OCI-LY1 (cell line): ENCODE data around the gene RANBP17.

Experiments
- H2AFZ ChIP-seq: fragments of 200-600 bp; sonication (generic), shearing (Covaris generic); 2 replicates; pipeline ENCODE4 v1.6.0; 2014; ENCODE audit warnings: antibody characterized with exemption, mild to moderate bottlenecking, low read length
- H3F3A ChIP-seq: fragments of 200-600 bp; sonication (generic), shearing (Covaris generic); 2 replicates; pipeline ENCODE4 v1.6.0; 2014; ENCODE audit warnings: mild to moderate bottlenecking, antibody characterized with exemption, low read length, moderate library complexity; ENCODE audit not compliant: insufficient read depth
- H3K27ac ChIP-seq: fragments of 200-600 bp; sonication (generic); 2 replicates; pipeline ENCODE4 v1.5.1; 2014; ENCODE audit warnings: low read length, mixed run types, mild to moderate bottlenecking, low read depth; ENCODE audit not compliant: poor library complexity, severe bottlenecking
- H3K27me3 ChIP-seq: fragments of 200-600 bp; sonication (generic); 2 replicates; pipeline ENCODE4 v1.6.0; 2014; ENCODE audit warnings: antibody characterized with exemption, mild to moderate bottlenecking, low read length, moderate library complexity; ENCODE audit not compliant: insufficient read depth
- H3K36me3 ChIP-seq: fragments of 200-600 bp; sonication (generic); 2 replicates; pipeline ENCODE4 v1.6.1; 2014; ENCODE audit warnings: mild to moderate bottlenecking, antibody characterized with exemption, low read length, moderate library complexity, mixed read lengths; ENCODE audit not compliant: insufficient read depth
- H3K4me1 ChIP-seq: fragments of 200-600 bp; sonication (generic); 2 replicates; pipeline ENCODE4 v1.5.1; 2014; ENCODE audit warnings: mild to moderate bottlenecking, low read length, moderate library complexity; ENCODE audit not compliant: insufficient read depth, severe bottlenecking
- H3K4me2 ChIP-seq: fragments of 200-600 bp; sonication (generic), shearing (Covaris generic); 2 replicates; pipeline ENCODE4 v1.6.1; 2014; ENCODE audit warnings: low read length
- H3K4me3 ChIP-seq: fragments of 200-600 bp; sonication (generic); 2 replicates; pipeline ENCODE4 v1.5.1; 2014; ENCODE audit warnings: low read length, low read depth, mild to moderate bottlenecking, mixed read lengths; ENCODE audit not compliant: poor library complexity, severe bottlenecking
- H3K79me2 ChIP-seq: fragments of 200-600 bp; shearing (Covaris generic); 2 replicates; pipeline ENCODE4 v1.6.1; 2016; ENCODE audit warnings: mixed run types, low read length, mixed read lengths; ENCODE audit not compliant: insufficient read depth
- H3K9ac ChIP-seq: fragments of 200-600 bp; sonication (generic), shearing (Covaris generic); 2 replicates; pipeline ENCODE4 v1.6.1; 2014; ENCODE audit warnings: mild to moderate bottlenecking, low read length, mixed read lengths
- H3K9me2 ChIP-seq: fragments of 200-600 bp; sonication (generic), shearing (Covaris generic); 2 replicates; pipeline ENCODE4 v1.6.1; 2014; ENCODE audit warnings: low read depth, mild to moderate bottlenecking, low read length, mixed read lengths
- H3K9me3 ChIP-seq: fragments of 200-600 bp; shearing (Covaris generic); 2 replicates; pipeline ENCODE4 v1.6.1; 2014; ENCODE audit warnings: low read length, mixed read lengths
- H4K20me1 ChIP-seq: fragments of 200-600 bp; sonication (generic), shearing (Covaris generic); 2 replicates; pipeline ENCODE4 v1.6.0; 2016; ENCODE audit warnings: mild to moderate bottlenecking, low read length; ENCODE audit not compliant: insufficient read depth
- EZH2 ChIP-seq: fragments of 200-600 bp; sonication (generic), shearing (Covaris generic); IDR thresholded peaks from 2 replicates; pipeline ENCODE4 v1.8.0; 2017; ENCODE audit warnings: borderline replicate concordance, mixed run types, mild to moderate bottlenecking, antibody characterized with exemption, low read length, moderate library complexity, mixed read lengths
- TF ChIP-seq, protein P1 (sequence below): fragments of 200-600 bp; sonication (generic), shearing (Covaris generic); IDR thresholded peaks from 2 replicates; pipeline ENCODE4 v1.5.1; 2017; ENCODE audit warnings: mild to moderate bottlenecking, antibody characterized with exemption, low read length, moderate library complexity, mixed read lengths

The RANBP17 gene

DNA sequence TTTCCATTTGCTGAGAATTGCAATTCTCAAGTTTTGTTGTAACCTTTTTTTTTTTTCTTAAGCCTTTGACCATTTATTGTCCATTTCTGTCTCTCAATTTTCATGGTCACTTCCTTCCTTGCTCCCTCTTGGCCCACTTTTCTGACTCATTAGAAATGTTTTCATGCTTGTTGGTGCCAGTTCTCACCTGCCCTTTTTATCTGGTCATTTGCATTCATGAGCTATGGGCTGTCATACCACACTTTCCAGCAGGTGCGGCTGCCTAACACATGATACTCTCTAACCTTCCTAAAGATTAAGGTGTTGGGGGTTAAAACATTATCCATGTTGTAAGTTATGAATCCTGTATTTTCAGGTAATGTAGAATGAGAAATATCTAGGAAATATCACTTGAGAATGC, 296.8 kb downstream of the RANBP17 start:
- Histone ChIP-seq H3K4me1 (no peaks in the 10 kb centered on the region), H3K4me3 (no peak overlapping the region), H3K9ac (no peak overlapping the region), H2AFZ (no peak overlapping the region), H4K20me1 (no peaks in the 10 kb centered on the region), H3K79me2 (no peaks in the 10 kb centered on the region), H3F3A (no peaks in the 10 kb centered on the region), H3K36me3 (no peaks in the 10 kb centered on the region), H3K27ac (no peak overlapping the region), H3K9me2 (no peaks in the 10 kb centered on the region), H3K9me3 (no peaks in the 10 kb centered on the region), H3K27me3 (no peaks in the 10 kb centered on the region), H3K4me2 (no peak overlapping the region)
- TF ChIP-seq EZH2, result no peak
- TF ChIP-seq, protein P1, sequence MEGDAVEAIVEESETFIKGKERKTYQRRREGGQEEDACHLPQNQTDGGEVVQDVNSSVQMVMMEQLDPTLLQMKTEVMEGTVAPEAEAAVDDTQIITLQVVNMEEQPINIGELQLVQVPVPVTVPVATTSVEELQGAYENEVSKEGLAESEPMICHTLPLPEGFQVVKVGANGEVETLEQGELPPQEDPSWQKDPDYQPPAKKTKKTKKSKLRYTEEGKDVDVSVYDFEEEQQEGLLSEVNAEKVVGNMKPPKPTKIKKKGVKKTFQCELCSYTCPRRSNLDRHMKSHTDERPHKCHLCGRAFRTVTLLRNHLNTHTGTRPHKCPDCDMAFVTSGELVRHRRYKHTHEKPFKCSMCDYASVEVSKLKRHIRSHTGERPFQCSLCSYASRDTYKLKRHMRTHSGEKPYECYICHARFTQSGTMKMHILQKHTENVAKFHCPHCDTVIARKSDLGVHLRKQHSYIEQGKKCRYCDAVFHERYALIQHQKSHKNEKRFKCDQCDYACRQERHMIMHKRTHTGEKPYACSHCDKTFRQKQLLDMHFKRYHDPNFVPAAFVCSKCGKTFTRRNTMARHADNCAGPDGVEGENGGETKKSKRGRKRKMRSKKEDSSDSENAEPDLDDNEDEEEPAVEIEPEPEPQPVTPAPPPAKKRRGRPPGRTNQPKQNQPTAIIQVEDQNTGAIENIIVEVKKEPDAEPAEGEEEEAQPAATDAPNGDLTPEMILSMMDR, result no peak

DNA sequence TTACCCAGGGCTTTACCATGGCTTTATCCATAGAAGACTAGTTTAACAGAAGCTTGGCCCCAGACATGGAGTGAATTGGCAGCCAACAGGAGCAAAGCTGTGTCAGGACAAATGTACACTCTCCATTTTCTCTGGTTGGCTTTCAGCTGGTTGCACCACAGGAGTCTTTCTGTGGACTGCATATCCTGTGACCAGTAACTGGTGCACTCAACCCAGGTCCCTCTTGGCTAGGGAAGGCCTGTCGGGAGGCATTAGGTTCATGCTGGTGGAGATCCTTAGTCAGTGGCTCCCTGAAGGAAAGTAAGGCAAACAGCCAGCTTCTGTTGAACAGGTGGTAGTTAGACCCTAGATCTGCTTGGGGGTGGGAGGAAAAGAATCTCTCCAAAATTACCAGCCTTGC, 300.3 kb downstream of the RANBP17 start:
- H3K9me3 ChIP-seq, result no peaks in the 10 kb centered on the region
- H3K4me1 ChIP-seq, result no peaks in the 10 kb centered on the region
- no peaks in the 10 kb centered on the region for H3K9me2 ChIP-seq
- peaks cover 5% of the 10 kb centered on the region; the same call in 1 of the 2 replicates for H3K27me3 ChIP-seq
- no peak overlapping the region for H3K27ac ChIP-seq
- no peak overlapping the region for H3K4me3 ChIP-seq
- no peaks in the 10 kb centered on the region for H3F3A ChIP-seq
- TF ChIP-seq, protein P1, result no peak
- TF ChIP-seq EZH2, result no peak
- H3K36me3 ChIP-seq, result no peaks in the 10 kb centered on the region
- H3K79me2 ChIP-seq, result no peaks in the 10 kb centered on the region
- H3K4me2 ChIP-seq, result no peak overlapping the region
- no peak overlapping the region for H2AFZ ChIP-seq
- no peak overlapping the region for H3K9ac ChIP-seq
- H4K20me1 ChIP-seq, result no peaks in the 10 kb centered on the region

DNA sequence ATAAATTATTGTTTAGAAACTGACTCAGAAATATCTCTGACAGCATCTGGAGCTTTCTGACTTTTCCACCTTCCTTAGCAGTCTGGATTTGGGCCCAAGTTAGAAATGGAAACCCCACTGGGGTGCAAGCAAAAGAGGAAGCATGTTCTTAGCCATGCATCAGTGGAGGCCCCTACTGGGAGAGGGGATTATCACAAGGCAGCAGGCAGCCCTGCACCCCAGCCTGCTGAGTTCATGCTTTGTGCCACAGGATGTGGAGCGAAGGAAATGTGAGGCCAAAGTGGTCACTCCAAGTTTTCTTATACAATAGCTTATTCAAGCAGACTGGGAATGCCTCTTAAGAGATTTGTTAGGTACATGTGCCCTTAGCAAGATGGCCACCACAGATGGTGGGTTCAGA, 300.8 kb downstream of the RANBP17 start:
- no peaks in the 10 kb centered on the region for H3K9me2 ChIP-seq
- H3K27me3 ChIP-seq, result peaks cover 5% of the 10 kb centered on the region; the same call in 1 of the 2 replicates
- H3K9me3 ChIP-seq, result no peaks in the 10 kb centered on the region
- H3K4me2 ChIP-seq, result no peak overlapping the region
- TF ChIP-seq, protein P1, result peak; percentile 49
- TF ChIP-seq EZH2, result no peak
- H3K36me3 ChIP-seq, result no peaks in the 10 kb centered on the region
- H3K27ac ChIP-seq, result no peak overlapping the region
- H4K20me1 ChIP-seq, result no peaks in the 10 kb centered on the region
- H3K4me3 ChIP-seq, result no peak overlapping the region
- H3K4me1 ChIP-seq, result no peaks in the 10 kb centered on the region
- H3K9ac ChIP-seq, result no peak overlapping the region
- no peak overlapping the region for H2AFZ ChIP-seq
- no peaks in the 10 kb centered on the region for H3F3A ChIP-seq
- no peaks in the 10 kb centered on the region for H3K79me2 ChIP-seq
